ENCODE data around the gene ENDOU. TPM values are rescaled to one million over a fixed set of nuclear protein-coding genes. Genes with fewer than 3 reads are reported as not detected.
A peak's percentile ranks its signal among the peaks of the same experiment; 100 is the strongest.

ENDOU gene
- not detected in 2 replicates for total RNA-seq (2014; rRNA removed; shearing (Covaris generic))

GRCh38 chr12:47725091-47725772 is at the start of gene ENDOU:
Gene ENDOU, minus strand, starts transcription at chr12:47725490. Its CDS starts 77 bp downstream, at chr12:47725413.
- Histone ChIP-seq H3K9me3 (replicated peaks) (no peaks in the 10 kb centered on the region), H3K27me3 (no peaks in the 10 kb centered on the region), H3K4me1 (peaks cover 23% of the 10 kb centered on the region), H3K27ac (no peak within 1 kb of the TSS), H3K36me3 (no peaks in the 10 kb centered on the region), H3K4me3 (no peak within 1 kb of the TSS)
- no peak for DNase-seq

GRCh38 chr12:47774663-47775062 is 49.4 kb upstream of the ENDOU start:
- Histone ChIP-seq H3K4me1 (no peaks in the 10 kb centered on the region), H3K27ac (no peak overlapping the region), H3K27me3 (no peaks in the 10 kb centered on the region), H3K9me3 (replicated peaks) (no peaks in the 10 kb centered on the region), H3K4me3 (no peak overlapping the region), H3K36me3 (no peaks in the 10 kb centered on the region)
- DNase-seq: no peak

- H3K4me3 ChIP-seq: peak overlapping the region; percentile 66
- H3K4me1 ChIP-seq: peaks cover under 1% of the 10 kb centered on the region; the same call in 1 of the 2 replicates
- no peaks in the 10 kb centered on the region for H3K9me3 ChIP-seq (replicated peaks)
- no peak overlapping the region for H3K27ac ChIP-seq
- no peak for DNase-seq
- no peaks in the 10 kb centered on the region for H3K27me3 ChIP-seq
- no peaks in the 10 kb centered on the region for H3K36me3 ChIP-seq
These were observed 48.7 kb upstream of the ENDOU start for GRCh38 chr12:47773858-47774580.

GRCh38 chr12:47773062-47773857 is 48.0 kb upstream of the ENDOU start, which contains the start of gene SLC48A1:
Gene SLC48A1, plus strand, starts transcription at chr12:47773238. Its CDS starts 67 bp downstream, at chr12:47773305.
- peak; percentile 65 to 79 for DNase-seq
- Histone ChIP-seq H3K4me3 (peak within 1 kb of the TSS; percentile 66), H3K36me3 (no peaks in the 10 kb centered on the region), H3K4me1 (peaks cover 8% of the 10 kb centered on the region), H3K27me3 (no peaks in the 10 kb centered on the region), H3K9me3 (replicated peaks) (no peaks in the 10 kb centered on the region), H3K27ac (no peak within 1 kb of the TSS)

- H3K4me3 ChIP-seq: peak overlapping the region; percentile 66
- peaks cover 12% of the 10 kb centered on the region for H3K4me1 ChIP-seq
- H3K36me3 ChIP-seq: no peaks in the 10 kb centered on the region
- H3K27me3 ChIP-seq: no peaks in the 10 kb centered on the region
- no peaks in the 10 kb centered on the region for H3K9me3 ChIP-seq (replicated peaks)
- no peak for DNase-seq
- no peak overlapping the region for H3K27ac ChIP-seq
These were observed 47.4 kb upstream of the ENDOU start for GRCh38 chr12:47772738-47773061.

GRCh38 chr12:47772094-47772660 is 46.9 kb upstream of the ENDOU start:
- no peaks in the 10 kb centered on the region for H3K27me3 ChIP-seq
- no peak overlapping the region for H3K4me3 ChIP-seq
- H3K36me3 ChIP-seq: no peaks in the 10 kb centered on the region

GRCh38 chr12:47771304-47771703 is 46.0 kb upstream of the ENDOU start:
- Histone ChIP-seq H3K4me3 (no peak overlapping the region), H3K9me3 (replicated peaks) (no peaks in the 10 kb centered on the region), H3K36me3 (no peaks in the 10 kb centered on the region), H3K27ac (no peak overlapping the region), H3K4me1 (peaks cover 17% of the 10 kb centered on the region), H3K27me3 (no peaks in the 10 kb centered on the region)
- no peak for DNase-seq

More at GRCh38 chr12:47772094-47772660, 46.9 kb upstream of the ENDOU start:
- Histone ChIP-seq H3K4me1 (peaks cover 17% of the 10 kb centered on the region), H3K9me3 (replicated peaks) (no peaks in the 10 kb centered on the region), H3K27ac (no peak overlapping the region)
- no peak for DNase-seq

- Histone ChIP-seq H3K4me1 (peaks cover 17% of the 10 kb centered on the region), H3K27me3 (no peaks in the 10 kb centered on the region), H3K4me3 (no peak overlapping the region), H3K36me3 (no peaks in the 10 kb centered on the region), H3K27ac (no peak overlapping the region), H3K9me3 (replicated peaks) (no peaks in the 10 kb centered on the region)
- DNase-seq: no peak
These were observed 44.9 kb upstream of the ENDOU start for GRCh38 chr12:47770086-47770726.

- no peaks in the 10 kb centered on the region for H3K9me3 ChIP-seq (replicated peaks)
- H3K4me3 ChIP-seq: no peak overlapping the region
- peaks cover 17% of the 10 kb centered on the region for H3K4me1 ChIP-seq
- H3K27me3 ChIP-seq: no peaks in the 10 kb centered on the region
- no peak overlapping the region for H3K27ac ChIP-seq
- no peak for DNase-seq
- no peaks in the 10 kb centered on the region for H3K36me3 ChIP-seq
These were observed 44.2 kb upstream of the ENDOU start for GRCh38 chr12:47769234-47770085.

- Histone ChIP-seq H3K36me3 (no peaks in the 10 kb centered on the region), H3K27me3 (no peaks in the 10 kb centered on the region), H3K4me1 (peaks cover 17% of the 10 kb centered on the region), H3K27ac (no peak overlapping the region), H3K9me3 (replicated peaks) (no peaks in the 10 kb centered on the region), H3K4me3 (no peak overlapping the region)
- peak in 1 of 2 experiments; percentile 35 for DNase-seq
These were observed 43.1 kb upstream of the ENDOU start for GRCh38 chr12:47768323-47768811.

- DNase-seq: peak; percentile 52 to 75
- Histone ChIP-seq H3K9me3 (replicated peaks) (no peaks in the 10 kb centered on the region), H3K27ac (no peak overlapping the region), H3K27me3 (no peaks in the 10 kb centered on the region), H3K36me3 (no peaks in the 10 kb centered on the region), H3K4me1 (peaks cover 17% of the 10 kb centered on the region), H3K4me3 (no peak overlapping the region)
These were observed 42.0 kb upstream of the ENDOU start for GRCh38 chr12:47767216-47767724.

GRCh38 chr12:47766502-47767215 is 41.4 kb upstream of the ENDOU start:
- Histone ChIP-seq H3K4me3 (no peak overlapping the region), H3K27me3 (no peaks in the 10 kb centered on the region; the same call in 1 of the 2 replicates), H3K4me1 (peaks cover 17% of the 10 kb centered on the region), H3K36me3 (no peaks in the 10 kb centered on the region), H3K27ac (no peak overlapping the region), H3K9me3 (replicated peaks) (no peaks in the 10 kb centered on the region)
- DNase-seq: no peak

All from SJCRH30 (cell line).